Spleen (tissue), 11 donors: Measurements from ENCODE around the gene TSC22D1. TPM values are rescaled to one million over a fixed set of nuclear protein-coding genes. Genes with fewer than 3 reads are reported as not detected.
A peak's percentile ranks its signal among the peaks of the same experiment; 100 is the strongest.

Experiments
- DNase-seq: peaks from one replicate; pipeline ENCODE4 v3.0.0-alpha.2; 2020
- H3K27ac ChIP-seq, 8 donors: fragments of 200-600 bp; sonication (generic) in 7 of 8; 1 replicate in 4 of 8; 2 replicates in 4 of 8; pipeline versions ENCODE4 v1.5.0 to v1.8.0; 2016 to 2021; ENCODE audit warnings: inconsistent platforms in 4 of 8, mild to moderate bottlenecking in 4 of 8, moderate library complexity in 1 of 8
- H3K27me3 ChIP-seq, 7 donors: fragments of 200-600 bp; sonication (generic) in 6 of 7; replicated peaks in 1 of 7; 1 replicate in 4 of 7; 2 replicates in 3 of 7; pipeline versions ENCODE4 v1.5.0 to v1.8.0; 2016 to 2021; ENCODE audit warnings: inconsistent platforms in 3 of 7, mild to moderate bottlenecking in 1 of 7
- H3K36me3 ChIP-seq, 6 donors: fragments of 200-600 bp; sonication (generic) in 5 of 6; 1 replicate in 4 of 6; 2 replicates in 2 of 6; pipeline versions ENCODE4 v1.5.0 to v1.8.0; 2016 to 2021; ENCODE audit warnings: inconsistent platforms in 2 of 6
- H3K4me1 ChIP-seq, 6 donors: fragments of 200-600 bp; sonication (generic) in 5 of 6; 1 replicate in 3 of 6; 2 replicates in 3 of 6; pipeline versions ENCODE4 v1.5.0 to v1.8.0; 2016 to 2021; ENCODE audit warnings: inconsistent platforms in 3 of 6
- H3K4me3 ChIP-seq, 8 donors: fragments of 200-600 bp; sonication (generic) in 7 of 8; 1 replicate in 4 of 8; 2 replicates in 4 of 8; pipeline versions ENCODE4 v1.5.0 to v1.8.0; 2016 to 2021; ENCODE audit warnings: inconsistent platforms in 4 of 8, mild to moderate bottlenecking in 4 of 8, moderate library complexity in 2 of 8
- H3K9me3 ChIP-seq, 8 donors: fragments of 200-600 bp; sonication (generic) in 7 of 8; 1 replicate in 4 of 8; 2 replicates in 4 of 8; pipeline versions ENCODE4 v1.5.0 to v1.8.0; 2016 to 2021; ENCODE audit warnings: inconsistent platforms in 4 of 8
- CTCF ChIP-seq, 11 experiments: fragments of 200-600 bp in 7 of 11; fragments of 450-650 bp in 4 of 11; sonication (generic) in 4 of 11; IDR thresholded peaks in 8 of 11; conservative IDR thresholded peaks in 3 of 11; 1 replicate in 7 of 11; 2 replicates in 4 of 11; pipeline versions ENCODE4 v1.4.0 to v1.8.0; 2016 to 2021; ENCODE audit warnings: antibody characterized with exemption in 11 of 11, inconsistent platforms in 4 of 11, mild to moderate bottlenecking in 1 of 11
- POLR2A ChIP-seq, 3 donors: fragments of 450-650 bp; IDR thresholded peaks; one replicate each; pipeline ENCODE4 v1.5.1; 2017; ENCODE audit warnings: antibody characterized with exemption in 3 of 3, mild to moderate bottlenecking in 1 of 3
- POLR2AphosphoS5 ChIP-seq, 3 donors: sonication (generic); formaldehyde crosslinking; IDR thresholded peaks; one replicate each; pipeline ENCODE4 v1.5.1; 2017; ENCODE audit warnings: antibody characterized with exemption in 3 of 3
- WGBS, 5 donors: extraction: QIAGEN DNeasy Blood & Tissue Kit in 3 of 5; methylation state at CpG; one replicate each; pipeline versions ENCODE4 v1.1.5 to v1.1.7; 2013 to 2018; 5-methylcytosine and 5-hydroxymethylcytosine counted together
- intact Hi-C: fragments of 100-400 bp; cut with DNase I; formaldehyde crosslinking; loops from one replicate; pipeline ENCODE4 v1.15.0; 2023; ENCODE audit warnings: low total_unique reads
- polyA plus RNA-seq, 3 donors: library from polyadenylated mRNA; stranded (reverse); fragments of 200-250 nt; gene quantifications; one replicate each; pipeline ENCODE4 v1.2.1, GENCODE V29; 2013
- total RNA-seq, 7 donors: library from RNA; depleted of rRNA in 3 of 7; stranded (reverse); fragments of >200 nt in 3 of 7; fragmentation: NEBNext Ultra II Directional in 4 of 7; extraction: Animal tissue kit (Norgen Biotek cat#: 25700) in 4 of 7; gene quantifications; one replicate each; pipeline versions ENCODE4 v1.1.0 to v1.2.1, GENCODE V29; 2016 to 2021
- donor health status: healthy with polysubstance abuse.
- donor health status: DM: no; HTN: no; CAD: no; lungs with moderate emphysema.
- donor health status: DM: no; HTN: no; CAD: no.
- donor health status: Bipolar disorder and iron deficiency.
- donor health status: healthy.
- donor health status: DM: no; HTN: no; CAD: no.
- donor health status: DM: yes; HTN: yes; CAD: no.

TSC22D1 gene
- total and polyA plus RNA-seq, 10 donors = 14.3 to 66.3 (median 42.6) TPM

- 0 to 8% (median 2%) methylated on average over 9 of the region's 9 CpGs for WGBS, 5 donors
- DNase-seq = no peak
- H3K27me3 ChIP-seq = peaks cover 0 to 21% (median 0%) of the 10 kb centered on the region in 7 donors
- peaks cover 13 to 58% (median 38%) of the 10 kb centered on the region in 6 donors for H3K4me1 ChIP-seq
- intact Hi-C loops = loop anchor here (5.0 kb wide), 1 partner anchor 529 kb away; no protein-coding TSS in a partner anchor
- peak overlapping the region; percentile 56 to 90 (median 86) for H3K27ac ChIP-seq
- H3K36me3 ChIP-seq = peaks cover 0 to 21% (median 5%) of the 10 kb centered on the region in 6 donors
- peak overlapping the region; percentile 38 to 77 (median 54) for H3K4me3 ChIP-seq
- H3K9me3 ChIP-seq = no peaks in the 10 kb centered on the region
- TF ChIP-seq POLR2A (IDR thresholded peaks at IDR 0.05) (no peak), POLR2AphosphoS5 (IDR thresholded peaks at IDR 0.05) (no peak), CTCF (IDR thresholded peaks at IDR 0.05 in 8 of 11, conservative IDR thresholded peaks at IDR 0.05 in 3 of 11) (no peak)
Measured at GRCh38 chr13:44435919-44436510, 140.1 kb downstream of the TSC22D1 start.

- Histone ChIP-seq H3K27ac (peak overlapping the region; percentile 56 to 90 (median 86)), H3K36me3 (peaks cover 0 to 21% (median 5%) of the 10 kb centered on the region in 6 donors), H3K4me1 (peaks cover 13 to 58% (median 38%) of the 10 kb centered on the region in 6 donors), H3K27me3 (peaks cover 0 to 21% (median 0%) of the 10 kb centered on the region in 7 donors), H3K4me3 (peak overlapping the region; percentile 38 to 77 (median 54)), H3K9me3 (no peaks in the 10 kb centered on the region)
- WGBS, 5 donors = 0 to 2% (median 1%) methylated on average over 49 to 51 of the region's 51 CpGs
- peak; percentile 96 for DNase-seq
- intact Hi-C loops = loop anchor here (5.0 kb wide), 1 partner anchor 528 kb away; no protein-coding TSS in a partner anchor
- no peak for TF ChIP-seq CTCF (IDR thresholded peaks at IDR 0.05 in 8 of 11, conservative IDR thresholded peaks at IDR 0.05 in 3 of 11)
- TF ChIP-seq POLR2A (IDR thresholded peaks at IDR 0.05) = peak in 1 of 3 donors; percentile 38
- TF ChIP-seq POLR2AphosphoS5 (IDR thresholded peaks at IDR 0.05) = peak; percentile 54 to 72 (median 61)
Measured at GRCh38 chr13:44435142-44435918, 140.8 kb downstream of the TSC22D1 start.

GRCh38 chr13:44434766-44435141 is 141.4 kb downstream of the TSC22D1 start:
- intact Hi-C loops = loop anchor here (5.0 kb wide), 1 partner anchor 527 kb away; no protein-coding TSS in a partner anchor
- H3K27ac ChIP-seq = peak overlapping the region; percentile 56 to 90 (median 86)
- DNase-seq = no peak
- no peaks in the 10 kb centered on the region for H3K9me3 ChIP-seq
- peak overlapping the region; percentile 38 to 77 (median 54) for H3K4me3 ChIP-seq
- peaks cover 13 to 53% (median 37%) of the 10 kb centered on the region in 6 donors for H3K4me1 ChIP-seq
- peaks cover 0 to 21% (median 5%) of the 10 kb centered on the region in 6 donors for H3K36me3 ChIP-seq
- WGBS, 5 donors = 15 to 22% (median 20%) methylated on average over 4 of the region's 4 CpGs
- peaks cover 0 to 21% (median 0%) of the 10 kb centered on the region in 7 donors for H3K27me3 ChIP-seq
- TF ChIP-seq POLR2AphosphoS5 (IDR thresholded peaks at IDR 0.05) = no peak
- no peak for TF ChIP-seq POLR2A (IDR thresholded peaks at IDR 0.05)
- TF ChIP-seq CTCF (IDR thresholded peaks at IDR 0.05 in 8 of 11, conservative IDR thresholded peaks at IDR 0.05 in 3 of 11) = no peak
